HEK293 (cell line): ENCODE results near the gene TLK1.

Experiments used
- CTCF ChIA-PET: fragments of 350-600 bp; formaldehyde crosslinking; extraction: SDS; loops from one replicate; lab custom pipeline; 2021; ENCODE audit warnings: antibody characterized with exemption; lab: Yijun Ruan, JAX
- POLR2A ChIA-PET: fragments of 300-600 bp; formaldehyde crosslinking; extraction: SDS; loops from one replicate; lab custom pipeline; 2020; ENCODE audit warnings: antibody characterized with exemption, inconsistent platforms; lab: Yijun Ruan, JAX
- H3K27ac ChIP-seq: fragments of 200-500 bp; sonication (Bioruptor generic); 2 replicates; pipeline ENCODE4 v1.5.1; 2014; ENCODE audit warnings: low read depth, low read length, control low read depth, inconsistent platforms; ENCODE audit errors: extremely low read depth
- H3K36me3 ChIP-seq, 2 experiments: fragments of 200-500 bp in 1 of 2; sonication (Bioruptor generic) in 1 of 2; 1 replicate in 1 of 2; 2 replicates in 1 of 2; pipeline ENCODE4 v1.5.1; 2014 to 2017; ENCODE audit warnings: inconsistent platforms in 2 of 2, low read length in 2 of 2; ENCODE audit not compliant: control insufficient read depth in 2 of 2, insufficient read depth in 1 of 2
- H3K4me1 ChIP-seq: fragments of 200-500 bp; sonication (Bioruptor generic); 2 replicates; pipeline ENCODE4 v1.5.1; 2014; ENCODE audit warnings: mild to moderate bottlenecking, low read length, inconsistent platforms; ENCODE audit not compliant: control insufficient read depth, insufficient read depth
- H3K4me3 ChIP-seq: 2 replicates; pipeline ENCODE4 v1.5.1; 2011; ENCODE audit warnings: low read depth, mild to moderate bottlenecking, control low read depth, low read length, moderate library complexity
- H3K9me3 ChIP-seq: fragments of 200-500 bp; sonication (Bioruptor generic); 2 replicates; pipeline ENCODE4 v1.5.1; 2014; ENCODE audit warnings: low read depth, low read length, inconsistent platforms; ENCODE audit not compliant: control insufficient read depth, insufficient read depth
- BCL11A ChIP-seq: fragments of 450-650 bp; formaldehyde crosslinking; IDR thresholded peaks from 2 replicates; pipeline ENCODE4 v1.5.1; 2016; ENCODE audit warnings: low read depth, missing biosample characterization, missing genetic modification characterization
- FEZF1 ChIP-seq: fragments of 450-650 bp; formaldehyde crosslinking; IDR thresholded peaks from 2 replicates; pipeline ENCODE4 v1.5.1; 2016; ENCODE audit warnings: missing biosample characterization, missing genetic modification characterization
- GFI1B ChIP-seq: fragments of 450-650 bp; formaldehyde crosslinking; IDR thresholded peaks from 2 replicates; pipeline ENCODE4 v1.5.1; 2016; ENCODE audit warnings: missing biosample characterization, missing genetic modification characterization
- KLF1 ChIP-seq: fragments of 450-650 bp; formaldehyde crosslinking; IDR thresholded peaks from 2 replicates; pipeline ENCODE4 v1.5.1; 2016; ENCODE audit warnings: missing biosample characterization, missing genetic modification characterization
- MEIS1 ChIP-seq: sonication (generic); formaldehyde crosslinking; IDR thresholded peaks from 2 replicates; pipeline ENCODE4 v1.8.1; 2022; ENCODE audit warnings: missing genetic modification reagents, mild to moderate bottlenecking, borderline replicate concordance
- OVOL3 ChIP-seq: fragments of 450-650 bp; formaldehyde crosslinking; IDR thresholded peaks from 2 replicates; pipeline ENCODE4 v1.5.1; 2016; ENCODE audit warnings: missing biosample characterization, missing genetic modification characterization
- PRDM1 ChIP-seq: fragments of 450-650 bp; formaldehyde crosslinking; IDR thresholded peaks from 2 replicates; pipeline ENCODE4; 2016; ENCODE audit warnings: missing biosample characterization, missing genetic modification characterization
- SCRT1 ChIP-seq: fragments of 450-650 bp; formaldehyde crosslinking; IDR thresholded peaks from 2 replicates; pipeline ENCODE4 v1.5.1; 2016; ENCODE audit warnings: missing biosample characterization, missing genetic modification characterization, borderline replicate concordance
- TCF7L2 ChIP-seq: IDR thresholded peaks from 2 replicates; pipeline ENCODE4 v1.6.1; 2011; ENCODE audit warnings: low read depth, mild to moderate bottlenecking, inconsistent platforms, low read length, moderate library complexity, borderline replicate concordance
- ZFHX2 ChIP-seq: fragments of 450-650 bp; formaldehyde crosslinking; conservative IDR thresholded peaks from 2 replicates; pipeline ENCODE4 v1.5.1; 2016; ENCODE audit warnings: missing biosample characterization, missing genetic modification characterization
- ZNF140 ChIP-seq: fragments of 450-650 bp; formaldehyde crosslinking; IDR thresholded peaks from 2 replicates; pipeline ENCODE4 v1.5.1; 2016; ENCODE audit warnings: missing biosample characterization, missing genetic modification characterization
- ZNF16 ChIP-seq: fragments of 450-650 bp; formaldehyde crosslinking; IDR thresholded peaks from 2 replicates; pipeline ENCODE4 v1.5.1; 2016; ENCODE audit warnings: low read depth, missing biosample characterization, missing genetic modification characterization
- ZNF175 ChIP-seq: fragments of 450-650 bp; formaldehyde crosslinking; IDR thresholded peaks from 2 replicates; pipeline ENCODE4 v1.5.1; 2016; ENCODE audit warnings: missing biosample characterization, missing genetic modification characterization
- ZNF18 ChIP-seq: fragments of 450-650 bp; formaldehyde crosslinking; IDR thresholded peaks from 2 replicates; pipeline ENCODE4 v1.5.1; 2016; ENCODE audit warnings: missing biosample characterization, missing genetic modification characterization
- ZNF2 ChIP-seq: fragments of 450-650 bp; formaldehyde crosslinking; IDR thresholded peaks from 2 replicates; pipeline ENCODE4 v1.5.1; 2016; ENCODE audit warnings: missing biosample characterization, missing genetic modification characterization
- ZNF362 ChIP-seq: fragments of 450-650 bp; formaldehyde crosslinking; IDR thresholded peaks from 2 replicates; pipeline ENCODE4 v1.5.1; 2016; ENCODE audit warnings: missing biosample characterization, missing genetic modification characterization
- ZNF530 ChIP-seq: fragments of 450-650 bp; formaldehyde crosslinking; IDR thresholded peaks from 2 replicates; pipeline ENCODE4 v1.5.1; 2016; ENCODE audit warnings: low read depth, missing biosample characterization, missing genetic modification characterization
- ZNF549 ChIP-seq: fragments of 450-650 bp; IDR thresholded peaks from 2 replicates; pipeline ENCODE4 v1.5.1; 2018; ENCODE audit warnings: missing biosample characterization, missing genetic modification characterization, mild to moderate bottlenecking, inconsistent platforms, moderate library complexity
- ZNF585B ChIP-seq: fragments of 450-650 bp; formaldehyde crosslinking; IDR thresholded peaks from 2 replicates; pipeline ENCODE4 v1.5.1; 2016; ENCODE audit warnings: missing biosample characterization, missing genetic modification characterization
- ZNF76 ChIP-seq: fragments of 450-650 bp; formaldehyde crosslinking; IDR thresholded peaks from 2 replicates; pipeline ENCODE4; 2016; ENCODE audit warnings: low read depth, missing biosample characterization, missing genetic modification characterization, borderline replicate concordance
- ZNF777 ChIP-seq: fragments of 450-650 bp; formaldehyde crosslinking; IDR thresholded peaks from 2 replicates; pipeline ENCODE4 v1.5.1; 2017; ENCODE audit warnings: missing biosample characterization, missing genetic modification characterization, borderline replicate concordance
- ZSCAN23 ChIP-seq: fragments of 450-650 bp; formaldehyde crosslinking; IDR thresholded peaks from 2 replicates; pipeline ENCODE4 v1.5.1; 2016; ENCODE audit warnings: missing biosample characterization, missing genetic modification characterization
- ZSCAN30 ChIP-seq: fragments of 450-650 bp; IDR thresholded peaks from 2 replicates; pipeline ENCODE4 v1.5.1; 2018; ENCODE audit warnings: missing biosample characterization, mild to moderate bottlenecking, missing genetic modification characterization, moderate library complexity
- TF ChIP-seq, protein P1 (sequence below): fragments of 450-650 bp; formaldehyde crosslinking; IDR thresholded peaks from 2 replicates; pipeline ENCODE4 v1.5.1; 2017; ENCODE audit warnings: missing biosample characterization, missing genetic modification characterization
- TF ChIP-seq, protein P2 (sequence below): fragments of 450-650 bp; formaldehyde crosslinking; IDR thresholded peaks from 2 replicates; pipeline ENCODE4 v1.5.1; 2016; ENCODE audit warnings: missing biosample characterization, missing genetic modification characterization

Gene TLK1

GRCh38 chr2:171146071-171146470, 14.6 kb downstream of the TLK1 start:
- H3K27ac ChIP-seq: no peak overlapping the region
- no peaks in the 10 kb centered on the region for H3K36me3 ChIP-seq
- CTCF ChIA-PET: no interaction called here
- TF ChIP-seq, protein P1, sequence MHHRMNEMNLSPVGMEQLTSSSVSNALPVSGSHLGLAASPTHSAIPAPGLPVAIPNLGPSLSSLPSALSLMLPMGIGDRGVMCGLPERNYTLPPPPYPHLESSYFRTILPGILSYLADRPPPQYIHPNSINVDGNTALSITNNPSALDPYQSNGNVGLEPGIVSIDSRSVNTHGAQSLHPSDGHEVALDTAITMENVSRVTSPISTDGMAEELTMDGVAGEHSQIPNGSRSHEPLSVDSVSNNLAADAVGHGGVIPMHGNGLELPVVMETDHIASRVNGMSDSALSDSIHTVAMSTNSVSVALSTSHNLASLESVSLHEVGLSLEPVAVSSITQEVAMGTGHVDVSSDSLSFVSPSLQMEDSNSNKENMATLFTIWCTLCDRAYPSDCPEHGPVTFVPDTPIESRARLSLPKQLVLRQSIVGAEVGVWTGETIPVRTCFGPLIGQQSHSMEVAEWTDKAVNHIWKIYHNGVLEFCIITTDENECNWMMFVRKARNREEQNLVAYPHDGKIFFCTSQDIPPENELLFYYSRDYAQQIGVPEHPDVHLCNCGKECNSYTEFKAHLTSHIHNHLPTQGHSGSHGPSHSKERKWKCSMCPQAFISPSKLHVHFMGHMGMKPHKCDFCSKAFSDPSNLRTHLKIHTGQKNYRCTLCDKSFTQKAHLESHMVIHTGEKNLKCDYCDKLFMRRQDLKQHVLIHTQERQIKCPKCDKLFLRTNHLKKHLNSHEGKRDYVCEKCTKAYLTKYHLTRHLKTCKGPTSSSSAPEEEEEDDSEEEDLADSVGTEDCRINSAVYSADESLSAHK (tag by site-specific recombination): no peak
- no peak for TF ChIP-seq BCL11A (tag by site-specific recombination)
- no peak for TF ChIP-seq GFI1B (tag by site-specific recombination)
- TF ChIP-seq ZSCAN23 (tag by site-specific recombination): no peak
- no peak for TF ChIP-seq ZNF76
- TF ChIP-seq TCF7L2: no peak
- no peak overlapping the region for H3K4me3 ChIP-seq
- H3K9me3 ChIP-seq: no peaks in the 10 kb centered on the region
- peaks cover 14% of the 10 kb centered on the region for H3K4me1 ChIP-seq
- POLR2A ChIA-PET: no interaction called here

DNA sequence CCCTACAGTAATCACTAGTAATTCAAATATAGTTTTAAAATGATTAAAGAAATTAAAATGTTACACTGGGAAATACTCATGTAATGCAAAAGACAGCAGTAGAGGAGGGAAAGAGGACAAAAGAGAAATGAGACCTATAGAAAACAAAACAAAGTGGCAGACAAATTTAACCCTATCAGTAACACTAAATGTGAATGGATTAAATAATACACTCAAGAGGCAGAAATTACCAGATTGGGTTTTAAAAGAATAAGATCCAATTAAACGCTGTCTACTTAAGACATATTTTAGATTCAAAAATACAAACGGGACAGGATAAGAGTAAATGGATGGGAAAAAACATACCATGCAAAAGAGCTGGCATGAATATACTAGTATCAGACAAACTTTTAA, 17.0 kb downstream of the TLK1 start:
- Histone ChIP-seq H3K4me3 (no peak overlapping the region), H3K4me1 (peaks cover 21% of the 10 kb centered on the region), H3K27ac (no peak overlapping the region), H3K36me3 (no peaks in the 10 kb centered on the region), H3K9me3 (no peaks in the 10 kb centered on the region)
- ChIA-PET POLR2A (no interaction called here), CTCF (no interaction called here)
- TF ChIP-seq TCF7L2 (no peak), ZSCAN30 (tag by site-specific recombination) (no peak), ZNF549 (tag by site-specific recombination) (0 out of 2 replicates have a peak, but pooled peaks have one; percentile 31)

- TF ChIP-seq ZNF16 (tag by site-specific recombination) (no peak), ZNF362 (tag by site-specific recombination) (no peak), ZNF175 (tag by site-specific recombination) (no peak), MEIS1 (CRISPR knock-in tag) (no peak), ZFHX2 (tag by site-specific recombination) (no peak), ZNF2 (no peak), ZNF585B (no peak)
- ChIA-PET POLR2A (no interaction called here), CTCF (no interaction called here)
- H3K9me3 ChIP-seq: no peaks in the 10 kb centered on the region
- H3K4me3 ChIP-seq: no peak overlapping the region
- H3K36me3 ChIP-seq: no peaks in the 10 kb centered on the region
- no peak overlapping the region for H3K27ac ChIP-seq
- H3K4me1 ChIP-seq: peaks cover 26% of the 10 kb centered on the region
Measured at GRCh38 chr2:171142398-171142797, 18.3 kb downstream of the TLK1 start.

DNA sequence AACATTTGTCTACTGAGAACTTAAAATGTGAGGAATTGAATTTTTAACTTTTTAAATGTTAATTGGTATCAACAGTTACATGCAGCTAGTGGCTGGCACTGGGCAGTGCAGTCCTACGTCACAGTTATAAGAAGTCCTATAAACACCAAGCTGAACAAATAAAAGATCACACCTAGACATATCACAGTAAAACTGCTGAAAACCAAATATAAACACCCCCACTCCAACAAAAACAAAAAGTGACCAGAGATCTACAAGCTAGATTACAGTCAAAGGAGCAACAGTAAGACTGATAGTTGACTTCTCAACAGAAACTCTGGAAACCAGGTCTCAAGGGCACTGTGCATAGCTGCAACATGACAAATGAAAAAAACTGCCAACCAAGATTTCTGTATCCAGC, 19.4 kb downstream of the TLK1 start:
- POLR2A ChIA-PET: no interaction called here
- TF ChIP-seq, protein P2, sequence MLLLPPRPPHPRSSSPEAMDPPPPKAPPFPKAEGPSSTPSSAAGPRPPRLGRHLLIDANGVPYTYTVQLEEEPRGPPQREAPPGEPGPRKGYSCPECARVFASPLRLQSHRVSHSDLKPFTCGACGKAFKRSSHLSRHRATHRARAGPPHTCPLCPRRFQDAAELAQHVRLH (tag by site-specific recombination): no peak
- TF ChIP-seq OVOL3 (tag by site-specific recombination) (no peak), ZNF140 (tag by site-specific recombination) (no peak), ZNF585B (no peak), SCRT1 (tag by site-specific recombination) (peak; percentile 19; the same call in 1 of the 2 replicates), KLF1 (tag by site-specific recombination) (no peak), FEZF1 (tag by site-specific recombination) (peak; percentile 69), ZNF530 (tag by site-specific recombination) (no peak), PRDM1 (tag by site-specific recombination) (no peak), ZNF777 (no peak), ZNF18 (peak; percentile 53; the same call in 1 of the 2 replicates)

More for the DNA sequence above, 19.4 kb downstream of the TLK1 start:
- no peaks in the 10 kb centered on the region for H3K9me3 ChIP-seq
- CTCF ChIA-PET: interaction anchor here (0.6 to 0.7 kb wide), 4 partner anchors 15 to 664 kb away, joined by 3 to 5 read pairs (median 3); no protein-coding TSS in a partner anchor
- peaks cover 23% of the 10 kb centered on the region for H3K4me1 ChIP-seq
- H3K4me3 ChIP-seq: no peak overlapping the region
- no peak overlapping the region for H3K27ac ChIP-seq
- H3K36me3 ChIP-seq: no peaks in the 10 kb centered on the region
